GM23338 (cell line): ENCODE results near the gene TANGO6. TPM values are rescaled to one million over a fixed set of nuclear protein-coding genes. Genes with fewer than 3 reads are reported as not detected.

ENCODE experiments used
- ATAC-seq: fragments of 200-7000 bp; cut with Tn5 transposase; 3 replicates; pipeline ENCODE4 v1.9.1; 2020
- DNase-seq: peaks from one replicate; pipeline ENCODE4 v3.0.0-alpha.2; 2015; ENCODE audit warnings: low spot score
- H2AFZ ChIP-seq: fragments of 200-600 bp; sonication (generic); 2 replicates; pipeline ENCODE4 v1.8.0; 2016; ENCODE audit warnings: antibody characterized with exemption, mild to moderate bottlenecking, moderate library complexity
- H3F3A ChIP-seq: fragments of 200-600 bp; sonication (generic); replicated peaks from 2 replicates; pipeline ENCODE4 v1.8.0; 2017; ENCODE audit warnings: antibody characterized with exemption, mixed run types, low read depth
- H3K27ac ChIP-seq: fragments of 200-600 bp; sonication (generic); 2 replicates; pipeline ENCODE4 v1.6.1; 2016; ENCODE audit warnings: low read depth
- H3K27me3 ChIP-seq: fragments of 200-600 bp; sonication (generic); 2 replicates; pipeline ENCODE4 v1.8.0; 2016; ENCODE audit warnings: mild to moderate bottlenecking, mixed run types, moderate library complexity; ENCODE audit not compliant: insufficient read depth
- H3K36me3 ChIP-seq: fragments of 200-600 bp; sonication (generic); 2 replicates; pipeline ENCODE4 v1.8.0; 2016; ENCODE audit warnings: mild to moderate bottlenecking; ENCODE audit not compliant: insufficient read depth
- H3K4me1 ChIP-seq: fragments of 200-600 bp; sonication (generic); 2 replicates; pipeline ENCODE4 v1.8.0; 2016; ENCODE audit warnings: mild to moderate bottlenecking, moderate library complexity; ENCODE audit not compliant: insufficient read depth
- H3K4me2 ChIP-seq: fragments of 200-600 bp; sonication (generic); 2 replicates; pipeline ENCODE4 v1.7.1; 2017; ENCODE audit warnings: mixed run types
- H3K4me3 ChIP-seq: fragments of 200-600 bp; sonication (generic); 2 replicates; pipeline ENCODE4 v1.6.1; 2016; ENCODE audit warnings: mixed run types
- H3K79me2 ChIP-seq: fragments of 200-600 bp; sonication (generic); replicated peaks from 2 replicates; pipeline ENCODE4 v1.8.0; 2017; ENCODE audit warnings: mild to moderate bottlenecking; ENCODE audit not compliant: insufficient read depth
- H3K9me2 ChIP-seq: fragments of 200-600 bp; sonication (generic); 2 replicates; pipeline ENCODE4 v1.8.0; 2017; ENCODE audit not compliant: insufficient read depth
- H4K20me1 ChIP-seq: fragments of 200-600 bp; sonication (generic); replicated peaks from 2 replicates; pipeline ENCODE4 v1.8.0; 2017; ENCODE audit warnings: mild to moderate bottlenecking; ENCODE audit not compliant: insufficient read depth
- H3K27ac Mint-ChIP-seq: 2 replicates; pipeline ENCODE4 v1.8.0; 2020; ENCODE audit warnings: inconsistent platforms, mild to moderate bottlenecking, moderate library complexity, mixed read lengths
- H3K27me3 Mint-ChIP-seq: 3 replicates; pipeline ENCODE4 v1.8.0; 2022; ENCODE audit warnings: low read depth, mild to moderate bottlenecking, moderate library complexity, mixed read lengths, inconsistent platforms; ENCODE audit not compliant: insufficient read depth, poor library complexity
- H3K36me3 Mint-ChIP-seq: 3 replicates; pipeline ENCODE4 v1.8.0; 2021; ENCODE audit warnings: low read depth, mild to moderate bottlenecking, inconsistent platforms, moderate library complexity, mixed read lengths
- H3K4me1 Mint-ChIP-seq: 3 replicates; pipeline ENCODE4 v1.8.0; 2020; ENCODE audit warnings: mild to moderate bottlenecking, inconsistent platforms, mixed read lengths
- H3K4me3 Mint-ChIP-seq: 3 replicates; pipeline ENCODE4 v1.8.0; 2021; ENCODE audit warnings: moderate library complexity, mild to moderate bottlenecking, inconsistent platforms, mixed read lengths
- H3K9me3 Mint-ChIP-seq: 3 replicates; pipeline ENCODE4 v1.8.0; 2020; ENCODE audit warnings: moderate library complexity, mild to moderate bottlenecking, inconsistent platforms, mixed read lengths
- CREB1 ChIP-seq: fragments of 250-450 bp; sonication (Bioruptor Pico); IDR thresholded peaks from 2 replicates; pipeline ENCODE4 v1.5.0; 2020; ENCODE audit warnings: low read depth, mild to moderate bottlenecking, moderate library complexity
- EZH2 ChIP-seq: fragments of 200-600 bp; sonication (generic); IDR thresholded peaks from one replicate; pipeline ENCODE4 v1.8.0; 2017; ENCODE audit warnings: antibody characterized with exemption, mild to moderate bottlenecking, low read depth; ENCODE audit not compliant: unreplicated experiment
- EZH2phosphoT487 ChIP-seq: fragments of 200-600 bp; sonication (generic); IDR thresholded peaks from one replicate; pipeline ENCODE4 v1.8.1; 2018; ENCODE audit warnings: antibody characterized with exemption; ENCODE audit not compliant: unreplicated experiment
- JUNB ChIP-seq: IDR thresholded peaks from one replicate; pipeline ENCODE4 v1.6.1; 2016; ENCODE audit warnings: antibody characterized with exemption; ENCODE audit not compliant: unreplicated experiment
- NANOG ChIP-seq: IDR thresholded peaks from 2 replicates; pipeline ENCODE4 v1.6.1; 2016; ENCODE audit warnings: antibody characterized with exemption, borderline replicate concordance
- POLR2AphosphoS5 ChIP-seq: IDR thresholded peaks from 2 replicates; pipeline ENCODE4 v1.6.1; 2016; ENCODE audit warnings: antibody characterized with exemption, low read depth
- STAT1 ChIP-seq: IDR thresholded peaks from one replicate; pipeline ENCODE4 v1.6.1; 2016; ENCODE audit warnings: antibody characterized with exemption; ENCODE audit not compliant: unreplicated experiment
- ZNF114 ChIP-seq: fragments of 250-450 bp; sonication (Bioruptor Pico); IDR thresholded peaks from 2 replicates; pipeline ENCODE4 v1.5.0; 2020; ENCODE audit warnings: mild to moderate bottlenecking, moderate library complexity
- ZNF331 ChIP-seq: fragments of 250-450 bp; sonication (Bioruptor Pico); IDR thresholded peaks from 2 replicates; pipeline ENCODE4 v1.5.0; 2020; ENCODE audit warnings: low read depth, mild to moderate bottlenecking, moderate library complexity
- polyA plus RNA-seq: library from polyadenylated mRNA; unstranded; fragments of >200 nt; fragmentation: Nextera tagmentation; extraction: Ambion mirVana; gene quantifications from 2 replicates; pipeline ENCODE4 v1.2.1, GENCODE V29; 2016
- total RNA-seq: library from RNA; depleted of rRNA; stranded (reverse); fragments of >200 nt; shearing (Covaris generic); gene quantifications from 2 replicates; pipeline ENCODE4 v1.2.3, GENCODE V29; 2014
- TF ChIP-seq, protein P1 (sequence below): IDR thresholded peaks from one replicate; pipeline ENCODE4 v1.6.1; 2018; ENCODE audit warnings: antibody characterized with exemption; ENCODE audit not compliant: unreplicated experiment
- TF ChIP-seq, protein P2 (sequence below): IDR thresholded peaks from 2 replicates; pipeline ENCODE4 v1.6.1; 2016; ENCODE audit warnings: antibody characterized with exemption
- TF ChIP-seq, protein P3 (sequence below): fragments of 250-450 bp; sonication (Bioruptor Pico); IDR thresholded peaks from 2 replicates; pipeline ENCODE4 v1.5.0; 2020; ENCODE audit warnings: mild to moderate bottlenecking, moderate library complexity

TANGO6 gene
- total and polyA plus RNA-seq, 2 experiments from 2014 or later, result 7.2 to 23.2 TPM

DNA sequence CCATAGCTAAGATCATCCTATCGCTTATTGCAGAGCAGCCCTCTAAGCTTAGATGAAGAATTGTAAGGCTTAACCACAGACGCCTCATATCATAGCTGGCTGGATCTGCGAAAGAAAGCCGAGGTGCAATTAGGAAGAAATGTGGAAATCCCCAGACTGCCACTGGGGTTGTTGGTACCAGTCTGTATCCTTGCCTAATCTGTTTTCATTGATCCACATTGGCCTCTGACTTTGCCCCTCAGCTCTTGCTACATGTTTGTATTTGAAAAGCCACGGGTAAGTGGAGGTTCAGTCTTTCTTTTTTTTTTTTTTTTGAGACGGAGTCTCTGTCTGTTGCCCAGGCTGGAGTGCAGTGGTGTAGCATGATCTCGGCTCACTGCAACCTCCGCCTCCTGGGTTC, 48.9 kb downstream of the TANGO6 start:
- Mint-ChIP-seq H3K27ac (no peak overlapping the region), H3K9me3 (no peaks in the 10 kb centered on the region), H3K36me3 (no peaks in the 10 kb centered on the region), H3K4me3 (no peak overlapping the region), H3K27me3 (no peaks in the 10 kb centered on the region), H3K4me1 (0 out of 3 replicates have a peak, but pooled peaks cover 2% of the 10 kb centered on the region)
- H2AFZ ChIP-seq, result no peak overlapping the region
- TF ChIP-seq EZH2, result no peak
- TF ChIP-seq NANOG, result no peak
- no peaks in the 10 kb centered on the region for H3K27me3 ChIP-seq
- ATAC-seq, result no peak
- no peaks in the 10 kb centered on the region for H3K9me2 ChIP-seq
- H3K27ac ChIP-seq, result peak overlapping the region; percentile 15; the same call in 1 of the 2 replicates
- no peak overlapping the region for H3K4me2 ChIP-seq
- DNase-seq, result no peak
- 0 out of 2 replicates have a peak, but pooled peaks cover 5% of the 10 kb centered on the region for H3K4me1 ChIP-seq
- 0 out of 2 replicates have a peak, but pooled peaks cover 4% of the 10 kb centered on the region for H3F3A ChIP-seq
- H4K20me1 ChIP-seq, result no peaks in the 10 kb centered on the region
- H3K4me3 ChIP-seq, result no peak overlapping the region
- H3K79me2 ChIP-seq, result no peaks in the 10 kb centered on the region
- H3K36me3 ChIP-seq, result no peaks in the 10 kb centered on the region

DNA sequence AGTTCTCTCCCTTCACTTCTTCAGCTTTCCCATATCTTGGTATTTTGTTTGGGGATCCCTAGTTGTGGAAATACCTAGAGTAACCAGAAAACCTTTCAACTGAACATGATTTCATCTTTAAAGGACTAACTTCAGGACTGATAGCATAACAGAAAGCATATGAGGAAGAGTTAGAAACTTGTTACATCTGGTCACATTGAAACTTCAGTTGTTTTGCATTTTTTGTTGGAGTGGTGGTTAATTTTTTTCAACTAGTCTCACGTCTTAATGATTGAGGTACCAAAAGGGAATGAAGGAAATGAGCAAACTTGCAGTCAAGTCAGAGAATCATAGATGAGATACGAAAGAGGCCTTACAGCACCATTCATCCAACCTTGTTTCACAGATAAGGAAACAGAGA, 49.6 kb downstream of the TANGO6 start:
- Histone ChIP-seq H3K27me3 (no peaks in the 10 kb centered on the region), H3K36me3 (no peaks in the 10 kb centered on the region), H3K4me3 (no peak overlapping the region), H3K4me1 (0 out of 2 replicates have a peak, but pooled peaks cover 5% of the 10 kb centered on the region), H2AFZ (no peak overlapping the region), H4K20me1 (no peaks in the 10 kb centered on the region), H3F3A (0 out of 2 replicates have a peak, but pooled peaks cover 4% of the 10 kb centered on the region), H3K27ac (no peak overlapping the region), H3K79me2 (no peaks in the 10 kb centered on the region), H3K4me2 (no peak overlapping the region), H3K9me2 (no peaks in the 10 kb centered on the region)
- no peaks in the 10 kb centered on the region for H3K27me3 Mint-ChIP-seq
- H3K4me1 Mint-ChIP-seq, result 0 out of 3 replicates have a peak, but pooled peaks cover 2% of the 10 kb centered on the region
- no peaks in the 10 kb centered on the region for H3K9me3 Mint-ChIP-seq
- H3K27ac Mint-ChIP-seq, result no peak overlapping the region
- DNase-seq (no peak), ATAC-seq (no peak)
- H3K36me3 Mint-ChIP-seq, result no peaks in the 10 kb centered on the region
- no peak overlapping the region for H3K4me3 Mint-ChIP-seq
- TF ChIP-seq, protein P1, sequence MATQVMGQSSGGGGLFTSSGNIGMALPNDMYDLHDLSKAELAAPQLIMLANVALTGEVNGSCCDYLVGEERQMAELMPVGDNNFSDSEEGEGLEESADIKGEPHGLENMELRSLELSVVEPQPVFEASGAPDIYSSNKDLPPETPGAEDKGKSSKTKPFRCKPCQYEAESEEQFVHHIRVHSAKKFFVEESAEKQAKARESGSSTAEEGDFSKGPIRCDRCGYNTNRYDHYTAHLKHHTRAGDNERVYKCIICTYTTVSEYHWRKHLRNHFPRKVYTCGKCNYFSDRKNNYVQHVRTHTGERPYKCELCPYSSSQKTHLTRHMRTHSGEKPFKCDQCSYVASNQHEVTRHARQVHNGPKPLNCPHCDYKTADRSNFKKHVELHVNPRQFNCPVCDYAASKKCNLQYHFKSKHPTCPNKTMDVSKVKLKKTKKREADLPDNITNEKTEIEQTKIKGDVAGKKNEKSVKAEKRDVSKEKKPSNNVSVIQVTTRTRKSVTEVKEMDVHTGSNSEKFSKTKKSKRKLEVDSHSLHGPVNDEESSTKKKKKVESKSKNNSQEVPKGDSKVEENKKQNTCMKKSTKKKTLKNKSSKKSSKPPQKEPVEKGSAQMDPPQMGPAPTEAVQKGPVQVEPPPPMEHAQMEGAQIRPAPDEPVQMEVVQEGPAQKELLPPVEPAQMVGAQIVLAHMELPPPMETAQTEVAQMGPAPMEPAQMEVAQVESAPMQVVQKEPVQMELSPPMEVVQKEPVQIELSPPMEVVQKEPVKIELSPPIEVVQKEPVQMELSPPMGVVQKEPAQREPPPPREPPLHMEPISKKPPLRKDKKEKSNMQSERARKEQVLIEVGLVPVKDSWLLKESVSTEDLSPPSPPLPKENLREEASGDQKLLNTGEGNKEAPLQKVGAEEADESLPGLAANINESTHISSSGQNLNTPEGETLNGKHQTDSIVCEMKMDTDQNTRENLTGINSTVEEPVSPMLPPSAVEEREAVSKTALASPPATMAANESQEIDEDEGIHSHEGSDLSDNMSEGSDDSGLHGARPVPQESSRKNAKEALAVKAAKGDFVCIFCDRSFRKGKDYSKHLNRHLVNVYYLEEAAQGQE, result no peak
- TF ChIP-seq JUNB, result no peak
- TF ChIP-seq ZNF114, result no peak
- no peak for TF ChIP-seq STAT1
- TF ChIP-seq CREB1 (CRISPR knock-in tag), result no peak
- TF ChIP-seq, protein P2, sequence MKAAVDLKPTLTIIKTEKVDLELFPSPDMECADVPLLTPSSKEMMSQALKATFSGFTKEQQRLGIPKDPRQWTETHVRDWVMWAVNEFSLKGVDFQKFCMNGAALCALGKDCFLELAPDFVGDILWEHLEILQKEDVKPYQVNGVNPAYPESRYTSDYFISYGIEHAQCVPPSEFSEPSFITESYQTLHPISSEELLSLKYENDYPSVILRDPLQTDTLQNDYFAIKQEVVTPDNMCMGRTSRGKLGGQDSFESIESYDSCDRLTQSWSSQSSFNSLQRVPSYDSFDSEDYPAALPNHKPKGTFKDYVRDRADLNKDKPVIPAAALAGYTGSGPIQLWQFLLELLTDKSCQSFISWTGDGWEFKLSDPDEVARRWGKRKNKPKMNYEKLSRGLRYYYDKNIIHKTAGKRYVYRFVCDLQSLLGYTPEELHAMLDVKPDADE, result no peak
- no peak for TF ChIP-seq EZH2
- TF ChIP-seq, protein P3, sequence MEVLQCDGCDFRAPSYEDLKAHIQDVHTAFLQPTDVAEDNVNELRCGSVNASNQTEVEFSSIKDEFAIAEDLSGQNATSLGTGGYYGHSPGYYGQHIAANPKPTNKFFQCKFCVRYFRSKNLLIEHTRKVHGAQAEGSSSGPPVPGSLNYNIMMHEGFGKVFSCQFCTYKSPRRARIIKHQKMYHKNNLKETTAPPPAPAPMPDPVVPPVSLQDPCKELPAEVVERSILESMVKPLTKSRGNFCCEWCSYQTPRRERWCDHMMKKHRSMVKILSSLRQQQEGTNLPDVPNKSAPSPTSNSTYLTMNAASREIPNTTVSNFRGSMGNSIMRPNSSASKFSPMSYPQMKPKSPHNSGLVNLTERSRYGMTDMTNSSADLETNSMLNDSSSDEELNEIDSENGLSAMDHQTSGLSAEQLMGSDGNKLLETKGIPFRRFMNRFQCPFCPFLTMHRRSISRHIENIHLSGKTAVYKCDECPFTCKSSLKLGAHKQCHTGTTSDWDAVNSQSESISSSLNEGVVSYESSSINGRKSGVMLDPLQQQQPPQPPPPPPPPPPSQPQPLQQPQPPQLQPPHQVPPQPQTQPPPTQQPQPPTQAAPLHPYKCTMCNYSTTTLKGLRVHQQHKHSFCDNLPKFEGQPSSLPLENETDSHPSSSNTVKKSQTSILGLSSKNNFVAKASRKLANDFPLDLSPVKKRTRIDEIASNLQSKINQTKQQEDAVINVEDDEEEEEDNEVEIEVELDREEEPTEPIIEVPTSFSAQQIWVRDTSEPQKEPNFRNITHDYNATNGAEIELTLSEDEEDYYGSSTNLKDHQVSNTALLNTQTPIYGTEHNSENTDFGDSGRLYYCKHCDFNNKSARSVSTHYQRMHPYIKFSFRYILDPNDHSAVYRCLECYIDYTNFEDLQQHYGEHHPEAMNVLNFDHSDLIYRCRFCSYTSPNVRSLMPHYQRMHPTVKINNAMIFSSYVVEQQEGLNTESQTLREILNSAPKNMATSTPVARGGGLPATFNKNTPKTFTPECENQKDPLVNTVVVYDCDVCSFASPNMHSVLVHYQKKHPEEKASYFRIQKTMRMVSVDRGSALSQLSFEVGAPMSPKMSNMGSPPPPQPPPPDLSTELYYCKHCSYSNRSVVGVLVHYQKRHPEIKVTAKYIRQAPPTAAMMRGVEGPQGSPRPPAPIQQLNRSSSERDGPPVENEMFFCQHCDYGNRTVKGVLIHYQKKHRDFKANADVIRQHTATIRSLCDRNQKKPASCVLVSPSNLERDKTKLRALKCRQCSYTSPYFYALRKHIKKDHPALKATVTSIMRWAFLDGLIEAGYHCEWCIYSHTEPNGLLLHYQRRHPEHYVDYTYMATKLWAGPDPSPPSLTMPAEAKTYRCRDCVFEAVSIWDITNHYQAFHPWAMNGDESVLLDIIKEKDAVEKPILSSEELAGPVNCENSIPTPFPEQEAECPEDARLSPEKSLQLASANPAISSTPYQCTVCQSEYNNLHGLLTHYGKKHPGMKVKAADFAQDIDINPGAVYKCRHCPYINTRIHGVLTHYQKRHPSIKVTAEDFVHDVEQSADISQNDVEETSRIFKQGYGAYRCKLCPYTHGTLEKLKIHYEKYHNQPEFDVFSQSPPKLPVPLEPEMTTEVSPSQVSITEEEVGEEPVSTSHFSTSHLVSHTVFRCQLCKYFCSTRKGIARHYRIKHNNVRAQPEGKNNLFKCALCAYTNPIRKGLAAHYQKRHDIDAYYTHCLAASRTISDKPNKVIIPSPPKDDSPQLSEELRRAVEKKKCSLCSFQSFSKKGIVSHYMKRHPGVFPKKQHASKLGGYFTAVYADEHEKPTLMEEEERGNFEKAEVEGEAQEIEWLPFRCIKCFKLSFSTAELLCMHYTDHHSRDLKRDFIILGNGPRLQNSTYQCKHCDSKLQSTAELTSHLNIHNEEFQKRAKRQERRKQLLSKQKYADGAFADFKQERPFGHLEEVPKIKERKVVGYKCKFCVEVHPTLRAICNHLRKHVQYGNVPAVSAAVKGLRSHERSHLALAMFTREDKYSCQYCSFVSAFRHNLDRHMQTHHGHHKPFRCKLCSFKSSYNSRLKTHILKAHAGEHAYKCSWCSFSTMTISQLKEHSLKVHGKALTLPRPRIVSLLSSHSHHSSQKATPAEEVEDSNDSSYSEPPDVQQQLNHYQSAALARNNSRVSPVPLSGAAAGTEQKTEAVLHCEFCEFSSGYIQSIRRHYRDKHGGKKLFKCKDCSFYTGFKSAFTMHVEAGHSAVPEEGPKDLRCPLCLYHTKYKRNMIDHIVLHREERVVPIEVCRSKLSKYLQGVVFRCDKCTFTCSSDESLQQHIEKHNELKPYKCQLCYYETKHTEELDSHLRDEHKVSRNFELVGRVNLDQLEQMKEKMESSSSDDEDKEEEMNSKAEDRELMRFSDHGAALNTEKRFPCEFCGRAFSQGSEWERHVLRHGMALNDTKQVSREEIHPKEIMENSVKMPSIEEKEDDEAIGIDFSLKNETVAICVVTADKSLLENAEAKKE (CRISPR knock-in tag), result no peak
- no peak for TF ChIP-seq POLR2AphosphoS5
- no peak for TF ChIP-seq ZNF331 (CRISPR knock-in tag)
- no peak for TF ChIP-seq EZH2phosphoT487
